Gastrocnemius medialis (tissue), 4 donors: ENCODE measurements around the gene ZBTB7C.

Source experiments
- CTCF ChIP-seq, 5 experiments: fragments of 450-650 bp in 3 of 5; fragments of 200-600 bp in 2 of 5; sonication (generic) in 2 of 5; IDR thresholded peaks in 4 of 5; conservative IDR thresholded peaks in 1 of 5; 1 replicate in 4 of 5; 2 replicates in 1 of 5; pipeline ENCODE4 v1.5.1; 2016 to 2019; ENCODE audit warnings: antibody characterized with exemption in 5 of 5, mild to moderate bottlenecking in 3 of 5, moderate library complexity in 3 of 5
- POLR2A ChIP-seq, 2 donors: fragments of 450-650 bp; IDR thresholded peaks; one replicate each; pipeline ENCODE4 v1.6.1; 2017; ENCODE audit warnings: antibody characterized with exemption in 2 of 2, mild to moderate bottlenecking in 2 of 2, moderate library complexity in 2 of 2

DNA sequence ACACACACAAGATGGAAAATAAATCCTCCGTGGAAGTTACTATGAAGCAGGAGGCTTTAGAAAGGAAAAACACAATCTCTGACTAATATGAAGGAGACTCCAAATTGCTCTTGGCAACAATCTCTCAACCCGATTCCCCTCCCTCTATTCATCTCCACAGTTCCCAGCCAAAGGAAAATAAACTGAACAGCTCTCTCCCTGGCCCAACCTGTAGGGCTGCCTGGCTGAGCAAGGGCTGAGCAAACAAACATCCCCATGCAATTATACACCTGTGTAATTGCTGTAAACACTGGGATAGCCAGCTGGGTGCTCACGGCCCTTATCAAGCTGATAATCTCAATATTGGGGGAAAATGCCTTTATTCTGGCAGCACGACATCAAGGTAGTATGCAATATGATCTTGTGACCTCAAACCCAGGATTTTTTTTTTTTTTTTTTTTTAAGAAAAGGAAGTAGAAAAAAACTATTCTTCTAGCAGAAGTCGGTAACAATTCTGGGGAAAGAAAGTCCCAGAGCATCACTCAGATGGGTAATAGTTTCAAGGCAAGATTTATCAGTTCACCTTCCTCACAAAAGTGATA is 275.4 kb downstream of the ZBTB7C start:
- no peak for TF ChIP-seq POLR2A (IDR thresholded peaks at IDR 0.05)
- no peak for TF ChIP-seq CTCF (IDR thresholded peaks at IDR 0.05 in 4 of 5, conservative IDR thresholded peaks at IDR 0.05 in 1 of 5)
